AG09309 (cell line): ENCODE results near the gene KATNAL1.

Experiments
- DNase-seq: peaks from one replicate; pipeline ENCODE4 v3.0.0-alpha.2; 2010; ENCODE audit warnings: low read depth
- H3K4me3 ChIP-seq: 2 replicates; pipeline ENCODE4 v1.5.1; 2011; ENCODE audit warnings: mild to moderate bottlenecking, low read depth, low read length, moderate library complexity; ENCODE audit not compliant: control insufficient read depth
- TF ChIP-seq, protein P1 (sequence below): IDR thresholded peaks from 2 replicates; pipeline ENCODE4 v1.5.1; 2011; ENCODE audit warnings: mild to moderate bottlenecking, low read depth, low read length, inconsistent platforms; ENCODE audit not compliant: insufficient read depth, control insufficient read depth; ENCODE audit errors: missing control alignments

KATNAL1 gene

DNA sequence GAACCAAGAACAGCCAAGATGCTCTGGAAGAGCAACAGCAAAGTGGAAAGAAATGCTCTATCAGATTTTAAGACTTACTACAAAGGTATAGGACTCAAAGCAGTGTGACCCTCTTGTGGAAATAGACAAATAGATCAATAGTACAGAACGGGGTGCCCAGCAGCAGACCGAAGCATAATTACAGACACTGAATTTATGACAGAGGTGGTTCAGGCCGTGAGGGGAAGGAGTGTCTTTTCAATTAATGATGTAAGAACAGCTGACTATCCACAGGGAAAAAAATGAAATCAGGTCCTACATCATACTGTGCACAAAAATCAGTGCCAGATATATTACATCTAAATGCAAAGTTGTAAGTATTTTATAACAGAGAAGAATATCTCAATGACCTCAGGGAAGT is 95.6 kb downstream of the KATNAL1 start:
- H3K4me3 ChIP-seq = no peak overlapping the region
- TF ChIP-seq, protein P1, sequence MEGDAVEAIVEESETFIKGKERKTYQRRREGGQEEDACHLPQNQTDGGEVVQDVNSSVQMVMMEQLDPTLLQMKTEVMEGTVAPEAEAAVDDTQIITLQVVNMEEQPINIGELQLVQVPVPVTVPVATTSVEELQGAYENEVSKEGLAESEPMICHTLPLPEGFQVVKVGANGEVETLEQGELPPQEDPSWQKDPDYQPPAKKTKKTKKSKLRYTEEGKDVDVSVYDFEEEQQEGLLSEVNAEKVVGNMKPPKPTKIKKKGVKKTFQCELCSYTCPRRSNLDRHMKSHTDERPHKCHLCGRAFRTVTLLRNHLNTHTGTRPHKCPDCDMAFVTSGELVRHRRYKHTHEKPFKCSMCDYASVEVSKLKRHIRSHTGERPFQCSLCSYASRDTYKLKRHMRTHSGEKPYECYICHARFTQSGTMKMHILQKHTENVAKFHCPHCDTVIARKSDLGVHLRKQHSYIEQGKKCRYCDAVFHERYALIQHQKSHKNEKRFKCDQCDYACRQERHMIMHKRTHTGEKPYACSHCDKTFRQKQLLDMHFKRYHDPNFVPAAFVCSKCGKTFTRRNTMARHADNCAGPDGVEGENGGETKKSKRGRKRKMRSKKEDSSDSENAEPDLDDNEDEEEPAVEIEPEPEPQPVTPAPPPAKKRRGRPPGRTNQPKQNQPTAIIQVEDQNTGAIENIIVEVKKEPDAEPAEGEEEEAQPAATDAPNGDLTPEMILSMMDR = no peak
- DNase-seq = no peak

DNA sequence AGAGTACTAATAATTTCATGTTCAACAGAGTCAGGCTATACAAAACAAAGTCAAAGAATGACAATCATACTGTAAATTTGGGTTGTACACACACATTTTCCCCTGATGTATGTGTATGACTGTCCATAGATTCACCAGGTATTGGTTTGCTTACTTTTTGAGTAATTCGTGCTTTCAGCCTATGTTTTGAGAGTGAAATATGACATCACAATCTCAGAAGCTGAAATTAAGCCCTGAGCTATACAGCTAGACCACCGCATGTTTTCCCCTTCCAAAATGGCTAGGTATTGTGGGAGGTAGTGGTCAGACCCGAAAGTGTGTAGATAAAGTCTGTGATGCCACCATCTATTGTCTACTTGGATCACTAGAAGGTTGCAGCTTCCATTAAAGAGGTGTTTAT is 102.8 kb downstream of the KATNAL1 start:
- TF ChIP-seq, protein P1 = no peak
- DNase-seq = no peak
- no peak overlapping the region for H3K4me3 ChIP-seq

DNA sequence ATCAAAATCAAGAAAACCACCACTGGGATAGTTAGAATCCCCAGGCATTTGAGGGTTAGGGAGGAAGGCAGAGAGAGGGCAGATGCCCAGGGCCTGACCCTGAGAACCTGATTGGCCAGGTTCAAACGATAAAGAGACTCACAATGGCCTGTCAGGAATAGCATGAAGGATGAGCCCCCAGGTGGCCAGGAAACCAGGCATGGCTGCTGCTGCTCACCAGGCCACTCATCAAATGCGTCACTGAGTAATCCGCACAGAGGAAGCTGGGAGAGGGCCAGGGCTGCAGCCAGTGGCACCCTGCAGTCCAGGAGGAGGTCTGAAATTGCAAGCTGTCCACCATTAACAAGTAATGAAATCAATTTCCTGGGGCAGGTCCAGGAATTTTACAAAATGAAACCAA is 111.3 kb downstream of the KATNAL1 start:
- DNase-seq = no peak
- TF ChIP-seq, protein P1 = no peak
- no peak overlapping the region for H3K4me3 ChIP-seq

DNA sequence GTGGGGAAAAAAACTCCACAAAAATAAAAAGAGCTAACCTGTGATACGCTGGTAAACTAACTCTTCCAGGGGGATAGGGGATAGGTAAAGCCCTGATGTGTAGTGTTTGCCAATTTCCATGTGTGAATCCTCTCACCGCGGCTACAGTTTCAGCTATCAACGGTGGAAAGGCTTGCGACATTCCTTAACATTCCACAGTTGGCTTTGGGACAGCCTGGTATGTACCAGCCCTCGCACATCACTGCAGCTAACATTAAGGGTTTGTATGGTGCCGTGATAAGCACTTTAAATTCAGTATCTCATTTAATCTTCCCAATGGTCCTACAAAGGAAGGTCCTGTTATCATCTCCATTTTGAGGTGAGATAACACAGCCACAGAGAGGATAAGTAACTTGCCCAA is 112.4 kb downstream of the KATNAL1 start:
- TF ChIP-seq, protein P1 = no peak
- no peak overlapping the region for H3K4me3 ChIP-seq
- DNase-seq = no peak

DNA sequence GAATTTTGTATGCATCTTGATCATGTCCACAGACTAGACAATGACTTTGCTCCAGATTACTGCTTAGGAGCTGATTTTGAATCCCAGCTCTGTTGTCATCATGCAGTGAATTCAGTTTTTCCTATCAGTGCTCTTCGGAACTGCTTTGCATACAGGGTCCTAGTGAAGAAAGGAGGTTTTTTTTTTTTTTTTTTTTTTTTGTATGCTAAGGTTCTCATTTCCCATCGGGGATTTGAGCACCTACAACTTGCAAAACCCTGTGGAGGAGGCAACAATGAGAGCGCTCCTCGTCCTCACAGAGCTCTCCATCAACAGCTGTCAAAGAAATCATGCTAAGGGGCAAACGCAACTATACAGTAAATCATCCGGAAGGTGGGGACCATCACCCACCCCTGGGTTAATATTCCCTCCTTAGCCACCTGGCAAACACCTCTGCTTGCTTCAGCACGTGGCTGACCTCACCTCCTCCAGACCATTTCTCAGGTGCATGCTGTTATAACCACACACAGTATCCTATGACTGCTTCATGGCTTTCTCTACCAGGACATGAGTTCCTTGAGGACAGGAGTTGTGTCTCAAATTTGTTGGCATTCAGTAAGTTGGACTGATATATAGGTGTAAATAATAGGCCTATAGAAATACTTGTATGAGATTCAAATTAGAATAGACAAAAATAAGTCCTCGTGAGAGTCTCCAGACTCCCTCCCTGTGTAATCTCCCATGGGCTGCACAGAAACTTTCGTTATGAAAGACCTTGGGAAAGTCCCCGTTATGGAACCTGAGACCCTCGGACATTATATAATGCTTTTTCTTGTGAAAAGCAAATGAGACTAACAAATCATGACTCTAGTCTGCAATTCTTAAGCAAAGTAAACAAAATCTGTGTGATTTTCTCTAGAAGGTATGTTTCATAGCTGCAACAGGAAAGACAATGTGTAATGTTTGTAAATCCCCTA is 113.8 kb downstream of the KATNAL1 start:
- TF ChIP-seq, protein P1 = no peak
- no peak for DNase-seq
- no peak overlapping the region for H3K4me3 ChIP-seq

DNA sequence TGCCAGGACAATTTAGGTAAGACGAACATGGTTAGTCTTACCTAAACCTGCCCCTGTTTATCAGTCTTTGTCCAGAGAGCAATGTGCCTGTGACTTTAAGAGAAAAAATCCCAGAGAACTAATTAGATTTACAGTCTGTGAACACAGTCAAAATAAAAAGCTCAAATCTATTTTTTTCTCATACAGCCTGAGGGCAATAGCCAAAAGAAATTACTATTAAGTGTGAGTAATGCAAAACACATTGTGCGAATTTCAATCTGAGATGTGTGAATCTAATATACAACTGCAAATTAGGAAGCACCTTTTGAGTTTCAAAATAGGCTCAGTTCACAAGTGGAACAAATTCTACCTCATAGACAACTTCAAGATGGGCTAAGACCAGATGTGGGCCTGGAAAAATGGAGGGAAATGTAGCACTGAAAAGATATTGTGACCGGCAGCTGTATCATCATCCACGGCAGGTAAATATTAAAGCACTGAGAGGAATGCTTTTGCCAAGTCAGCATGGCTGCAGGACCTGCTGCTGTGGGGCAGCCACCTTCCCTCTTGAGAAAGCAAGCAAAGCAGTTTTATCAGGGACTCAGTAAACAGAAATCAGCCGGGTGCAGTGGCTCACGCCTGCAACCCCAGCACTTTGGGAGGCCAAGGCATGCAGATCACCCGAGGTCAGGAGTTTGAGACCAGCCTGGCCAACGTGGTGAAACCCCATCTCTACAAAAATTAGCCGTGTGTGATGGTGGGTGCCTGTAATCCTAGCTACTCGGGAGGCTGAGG is 114.8 kb downstream of the KATNAL1 start:
- no peak for DNase-seq
- no peak overlapping the region for H3K4me3 ChIP-seq
- TF ChIP-seq, protein P1 = no peak
